NCI-H128 (cell line): Measurements from ENCODE around the gene EPHA1.
A peak's percentile ranks its signal among the peaks of the same experiment; 100 is the strongest.
"Not testable (repeated sequence)": the region's sequence is repeated elsewhere in the genome, so short reads cannot be mapped to it uniquely, and the experiment has no call there.

Source experiments
- DNase-seq: peaks from one replicate; lab custom pipeline; 2025; ENCODE audit not compliant: unreplicated experiment; lab: John Stamatoyannopoulos, UW

Gene EPHA1

DNA sequence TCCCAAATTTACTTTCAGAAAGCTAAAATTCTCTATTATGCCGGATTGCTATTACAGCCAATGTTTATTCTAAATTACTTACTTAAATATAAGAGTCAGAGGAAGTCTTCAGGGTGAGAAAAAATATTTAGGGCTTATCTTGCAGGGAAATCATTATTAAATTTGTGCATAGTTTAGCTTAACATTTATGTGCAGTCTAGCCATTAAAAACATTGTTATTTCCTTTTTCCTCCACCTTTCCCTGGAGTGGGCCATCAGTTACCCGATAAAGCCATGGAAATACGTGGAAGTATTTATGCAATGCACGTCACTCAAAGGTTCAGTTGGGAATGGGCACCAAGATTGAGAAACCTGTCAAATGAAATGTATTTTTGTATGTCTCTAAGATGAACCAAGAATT, 25.1 kb upstream of the EPHA1 start:
- no peak for DNase-seq

GRCh38 chr7:143431109-143431508, 22.5 kb upstream of the EPHA1 start:
- DNase-seq = no peak

DNA sequence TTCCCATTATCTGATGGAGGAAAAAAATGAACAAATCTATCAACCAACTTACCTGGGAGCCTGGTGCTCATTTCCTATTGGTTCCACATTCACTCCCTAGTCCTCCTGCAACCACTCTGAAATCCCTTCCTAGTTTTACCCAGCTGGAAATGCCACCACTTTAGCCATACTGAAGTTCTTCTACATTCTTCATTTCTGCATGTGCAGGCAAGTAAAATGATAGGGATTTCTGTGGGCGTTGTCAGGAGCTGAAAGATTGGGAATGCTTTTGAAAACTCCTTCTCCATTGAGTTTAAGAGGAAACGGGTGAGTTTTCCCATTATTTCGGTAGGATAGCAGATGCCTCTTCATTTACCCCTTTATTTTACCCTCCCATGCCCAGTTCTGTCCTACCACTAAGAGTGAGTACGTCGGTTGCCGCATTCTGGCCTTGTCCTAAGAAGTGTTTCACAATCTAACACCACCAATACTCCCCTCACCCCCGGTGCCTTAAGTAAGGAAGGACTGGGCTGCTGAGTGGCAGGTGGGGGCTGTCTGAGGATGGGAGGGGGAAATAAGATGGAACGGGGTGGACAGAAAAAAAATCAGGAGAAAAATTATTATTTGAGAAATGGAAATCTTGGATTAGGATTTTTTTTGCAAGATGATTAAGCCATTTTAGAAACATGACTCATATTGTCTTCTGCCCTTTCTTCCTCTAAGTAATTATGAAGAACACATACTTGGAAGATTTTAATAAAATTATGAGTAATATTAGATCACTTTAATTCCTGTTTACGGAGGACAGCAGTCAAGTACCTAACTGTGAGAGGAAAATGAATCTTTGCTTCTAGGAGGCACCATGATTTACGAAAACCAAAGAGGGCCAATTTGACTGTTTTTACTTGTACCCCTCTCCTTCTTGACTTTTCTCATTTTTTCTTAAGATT, 21.4 kb upstream of the EPHA1 start:
- no peak for DNase-seq

GRCh38 chr7:143426479-143427142, 18.0 kb upstream of the EPHA1 start:
- no peak for DNase-seq

DNA sequence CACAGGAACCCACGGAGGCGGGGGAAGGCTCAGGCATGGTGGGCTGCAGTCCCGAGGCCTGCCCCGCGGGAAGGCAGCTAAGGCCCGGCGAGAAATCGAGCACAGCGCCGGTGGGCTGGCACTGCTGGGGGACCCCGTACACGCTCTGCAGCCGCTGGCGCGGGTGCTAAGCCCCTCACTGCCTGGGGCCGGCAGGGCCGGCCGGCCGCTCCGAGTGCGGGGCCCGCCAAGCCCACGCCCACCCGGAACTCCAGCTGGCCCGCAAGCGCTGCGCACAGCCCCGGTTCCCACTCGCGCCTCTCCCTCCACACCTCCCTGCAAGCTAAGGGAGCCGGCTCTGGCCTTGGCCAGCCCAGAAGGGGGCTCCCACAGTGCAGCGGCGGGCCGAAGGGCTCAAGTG, 15.8 kb upstream of the EPHA1 start:
- DNase-seq = not testable (repeated sequence)

DNA sequence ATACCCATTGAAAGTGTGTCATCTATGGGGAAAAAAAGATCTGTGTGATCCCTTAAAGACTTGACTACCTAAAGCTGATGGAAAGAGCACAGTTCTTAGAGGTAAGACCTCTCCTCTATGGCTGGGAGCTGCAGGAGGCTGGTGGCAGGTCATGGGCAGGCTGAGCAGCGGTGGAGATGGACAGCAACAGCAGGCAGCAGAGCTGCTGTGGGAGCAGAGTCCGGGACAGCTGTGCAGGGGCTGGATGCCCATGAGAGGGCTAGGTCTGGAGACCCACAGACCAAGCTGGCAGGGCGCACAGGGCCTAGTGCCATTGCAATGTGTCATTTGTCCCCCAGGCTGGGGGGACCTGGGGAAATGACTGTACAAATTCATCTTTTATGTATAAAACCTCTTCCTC, 13.4 kb upstream of the EPHA1 start:
- no peak for DNase-seq

GRCh38 chr7:143420624-143421023, 12.0 kb upstream of the EPHA1 start:
- not testable (repeated sequence) for DNase-seq

DNA sequence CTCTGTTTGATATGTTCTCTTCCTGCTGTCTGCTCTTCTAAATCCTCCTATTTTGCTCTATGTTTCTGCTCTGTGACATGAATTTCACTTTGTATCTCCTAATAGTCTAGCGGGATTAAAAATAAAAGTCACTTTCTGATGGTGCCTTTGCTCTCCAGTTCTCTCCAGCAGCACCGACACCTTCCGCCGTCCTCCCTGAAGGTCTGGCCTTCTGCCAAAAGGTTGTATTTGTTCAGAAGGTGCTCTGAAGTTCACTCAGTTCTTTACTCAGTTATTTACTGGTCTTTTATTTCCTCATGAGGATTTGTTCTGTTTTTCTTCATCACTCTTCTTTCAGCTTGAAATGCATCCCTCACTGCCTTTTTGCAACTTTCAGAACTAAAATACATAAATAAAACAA, 11.2 kb upstream of the EPHA1 start:
- DNase-seq = no peak

- no peak for DNase-seq
Measured at GRCh38 chr7:143418681-143419458, 10.2 kb upstream of the EPHA1 start.

DNA sequence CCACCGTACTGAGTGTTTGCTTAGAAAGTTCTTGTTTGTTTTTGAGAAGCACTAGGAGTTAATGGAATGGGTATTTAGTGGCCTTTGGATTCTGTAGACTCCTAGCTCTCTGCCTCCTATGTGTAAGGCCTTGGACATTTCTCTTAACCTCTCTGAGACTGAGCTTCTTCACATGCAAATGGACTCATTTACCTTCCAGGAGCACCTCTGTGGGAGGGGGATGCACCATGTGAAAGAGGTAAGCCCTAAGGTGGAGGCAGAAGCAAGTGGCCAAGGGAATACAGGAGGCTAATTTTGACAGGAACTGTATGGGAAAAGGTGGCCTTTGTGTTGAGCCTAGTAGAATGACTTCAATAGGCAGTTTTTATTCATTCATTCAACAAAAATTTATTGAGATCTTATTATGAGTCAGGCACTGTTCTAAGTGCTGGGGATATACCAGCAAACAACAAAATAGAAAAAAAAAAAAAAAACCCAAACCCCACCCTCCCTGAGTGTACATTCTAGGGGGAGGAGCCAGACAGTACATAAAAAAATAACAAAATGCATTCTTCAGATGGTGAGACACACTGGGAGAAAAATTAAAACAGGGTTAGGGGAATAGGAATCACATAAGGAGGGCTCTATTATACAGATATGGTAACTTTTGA, 9.2 kb upstream of the EPHA1 start:
- DNase-seq = no peak

- peak; percentile 12 for DNase-seq
Measured at GRCh38 chr7:143416565-143417149, 8.0 kb upstream of the EPHA1 start.

GRCh38 chr7:143415742-143416397, 7.2 kb upstream of the EPHA1 start:
- DNase-seq = no peak

DNA sequence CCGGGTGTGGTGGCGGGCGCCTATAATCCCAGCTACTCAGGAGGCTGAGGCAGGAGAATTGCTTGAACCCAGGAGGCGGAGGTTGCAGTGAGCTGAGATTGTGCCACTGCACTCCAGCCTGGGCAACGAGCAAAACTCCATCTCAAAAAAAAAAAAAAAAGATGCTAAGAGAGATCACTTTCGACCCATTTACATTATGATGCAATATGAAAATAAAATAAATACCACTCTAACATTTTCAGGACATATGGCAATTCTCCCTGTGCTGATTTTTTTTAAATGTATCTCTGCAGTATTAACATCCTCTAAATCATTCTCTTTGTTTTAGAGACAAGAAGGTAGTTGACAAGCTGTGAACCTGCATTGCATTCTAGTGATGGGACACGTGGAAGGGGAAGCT, 6.6 kb upstream of the EPHA1 start:
- not testable (repeated sequence) for DNase-seq

DNA sequence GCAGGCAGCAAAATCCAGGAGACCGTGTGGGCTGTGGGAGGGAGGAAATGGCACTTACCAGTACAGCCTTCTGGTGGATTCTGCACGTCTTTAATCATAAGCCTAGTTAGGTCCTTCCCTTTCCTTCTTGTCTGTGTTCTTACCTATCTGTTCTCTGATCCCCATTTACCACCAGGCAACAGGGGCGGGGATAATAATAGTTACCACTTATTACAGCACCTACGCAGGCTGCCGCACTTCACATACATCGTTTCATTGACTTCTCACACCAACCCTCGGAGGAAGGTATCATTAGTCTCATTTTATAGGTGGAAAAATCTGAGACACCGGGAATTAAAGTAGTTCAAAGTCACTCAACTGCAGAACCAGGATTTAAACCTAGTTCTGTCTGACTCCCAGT, 4.5 kb upstream of the EPHA1 start:
- no peak for DNase-seq

GRCh38 chr7:143411976-143412708, 3.5 kb upstream of the EPHA1 start:
- DNase-seq = no peak

DNA sequence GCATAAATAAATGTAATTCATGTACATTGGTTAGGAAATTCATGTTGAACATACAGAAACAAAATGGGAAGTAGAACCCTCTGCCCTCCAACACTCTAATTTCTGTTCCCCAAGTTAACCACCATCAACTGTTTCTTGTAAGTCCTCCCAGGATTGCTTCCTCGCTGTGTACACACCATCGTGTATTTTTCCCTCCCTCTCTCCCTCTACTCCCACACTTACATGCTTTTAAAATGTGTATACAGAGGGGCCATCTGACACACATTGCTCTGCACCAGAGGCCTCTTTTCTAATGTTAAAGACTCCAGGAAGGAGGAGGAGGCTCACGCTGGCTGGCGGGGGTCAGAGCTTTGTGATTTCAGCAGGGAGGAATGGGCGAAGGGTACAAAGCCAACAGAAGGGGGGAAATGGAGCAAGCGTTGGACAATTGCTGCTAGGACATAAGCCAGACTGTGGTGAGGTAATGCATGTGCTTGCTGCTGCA, 1.9 kb upstream of the EPHA1 start:
- no peak for DNase-seq

GRCh38 chr7:143408252-143408685, 387 bp downstream of the EPHA1 start:
- DNase-seq = no peak

- DNase-seq = no peak
Measured at GRCh38 chr7:143407287-143408251, 1.1 kb downstream of the EPHA1 start.
